MCF 10A (cell line): Measurements from ENCODE around the gene ZFP36. TPM values are rescaled to one million over a fixed set of nuclear protein-coding genes. Genes with fewer than 3 reads are reported as not detected.

Experiments
- BruUV-seq: library from RNA; stranded (reverse); fragments of 400-500 nt; replicated peaks from 2 replicates; lab custom pipeline; 2021; lab: Mats Ljungman, UMichigan
- CTCF ChIA-PET: fragments of 300-600 bp; sonication (Branson Sonifier 250); formaldehyde crosslinking; extraction: SDS; loops from one replicate; lab custom pipeline; 2021; ENCODE audit warnings: antibody characterized with exemption, inconsistent platforms; lab: Yijun Ruan, JAX
- POLR2A ChIA-PET: fragments of 300-600, 350-650 bp; sonication (Branson Sonifier 250); formaldehyde crosslinking; extraction: SDS; loops from one replicate; lab custom pipeline; 2020; ENCODE audit warnings: antibody characterized with exemption, inconsistent platforms; lab: Yijun Ruan, JAX
- DNase-seq: peaks from one replicate; pipeline ENCODE4 v3.0.0-alpha.2; 2018; ENCODE audit not compliant: unreplicated experiment
- H3K27ac Mint-ChIP-seq: one replicate; pipeline ENCODE4 v1.8.0; 2022; ENCODE audit warnings: mild to moderate bottlenecking, low read depth, mixed read lengths; ENCODE audit not compliant: unreplicated experiment
- H3K27me3 Mint-ChIP-seq: one replicate; pipeline ENCODE4 v1.8.0; 2022; ENCODE audit warnings: mixed read lengths; ENCODE audit not compliant: insufficient read depth, unreplicated experiment
- H3K36me3 Mint-ChIP-seq: one replicate; pipeline ENCODE4 v1.8.0; 2022; ENCODE audit warnings: mild to moderate bottlenecking, moderate library complexity, mixed read lengths; ENCODE audit not compliant: insufficient read depth, unreplicated experiment
- H3K4me1 Mint-ChIP-seq: one replicate; pipeline ENCODE4 v1.8.0; 2022; ENCODE audit warnings: mixed read lengths; ENCODE audit not compliant: insufficient read depth, unreplicated experiment
- H3K4me3 Mint-ChIP-seq: one replicate; pipeline ENCODE4 v1.8.0; 2022; ENCODE audit warnings: mild to moderate bottlenecking, moderate library complexity, mixed read lengths; ENCODE audit not compliant: unreplicated experiment
- H3K9me3 Mint-ChIP-seq: one replicate; pipeline ENCODE4 v1.8.0; 2022; ENCODE audit warnings: mixed read lengths; ENCODE audit not compliant: unreplicated experiment
- CTCF ChIP-seq: fragments of 200-600 bp; IDR thresholded peaks from one replicate; pipeline ENCODE4 v1.8.0; 2022; ENCODE audit warnings: antibody characterized with exemption, mild to moderate bottlenecking; ENCODE audit not compliant: unreplicated experiment
- intact Hi-C: fragments of 100-400 bp; cut with micrococcal nuclease; formaldehyde crosslinking; loops from 2 replicates; pipeline ENCODE4 v1.14.1; 2022
- total RNA-seq: library from RNA; stranded (reverse); gene quantifications from 2 replicates; pipeline ENCODE4 v1.2.3, GENCODE V29; 2022

ZFP36 gene
- total RNA-seq, 1 experiment from 2014 or later, result 98.4 TPM

GRCh38 chr19:39420769-39421168 lies 14.1 kb downstream of the ZFP36 start:
- BruUV-seq, result no TSS peak
- no peak for DNase-seq
- no peaks in the 10 kb centered on the region for H3K27me3 Mint-ChIP-seq
- ChIA-PET CTCF (interaction anchor here (0.9 to 1.4 kb wide), 2 partner anchors 23 kb away, joined by 3 to 5 read pairs; no protein-coding TSS in a partner anchor), POLR2A (interaction anchor here (0.8 to 1.8 kb wide), 5 partner anchors 8 to 30 kb away, joined by 3 to 7 read pairs (median 4); partner anchors contain the start of genes MED29, PAF1, PLEKHG2 and RPS16)
- H3K36me3 Mint-ChIP-seq, result no peaks in the 10 kb centered on the region
- H3K27ac Mint-ChIP-seq, result no peak overlapping the region
- H3K9me3 Mint-ChIP-seq, result no peaks in the 10 kb centered on the region
- no peak for TF ChIP-seq CTCF
- H3K4me1 Mint-ChIP-seq, result no peaks in the 10 kb centered on the region
- intact Hi-C loops, result no loop called here
- no peak overlapping the region for H3K4me3 Mint-ChIP-seq

GRCh38 chr19:39422020-39422419 lies 15.4 kb downstream of the ZFP36 start:
- no TSS peak for BruUV-seq
- H3K36me3 Mint-ChIP-seq, result no peaks in the 10 kb centered on the region
- no peak overlapping the region for H3K4me3 Mint-ChIP-seq
- no peak for DNase-seq
- CTCF ChIA-PET, result interaction anchor here (0.6 to 1.4 kb wide), 3 partner anchors 11 to 117 kb away, joined by 3 to 5 read pairs (median 3); partner anchors contain the start of gene EID2
- intact Hi-C loops, result no loop called here
- TF ChIP-seq CTCF, result no peak
- no peaks in the 10 kb centered on the region for H3K4me1 Mint-ChIP-seq
- no peaks in the 10 kb centered on the region for H3K27me3 Mint-ChIP-seq
- no peaks in the 10 kb centered on the region for H3K9me3 Mint-ChIP-seq
- no peak overlapping the region for H3K27ac Mint-ChIP-seq
- POLR2A ChIA-PET, result interaction anchor here (0.7 to 2.2 kb wide), 4 partner anchors 10 to 28 kb away, joined by 3 to 14 read pairs (median 4); partner anchors contain the start of genes PLEKHG2 and RPS16

- Mint-ChIP-seq H3K27me3 (no peaks in the 10 kb centered on the region), H3K36me3 (no peaks in the 10 kb centered on the region), H3K4me1 (no peaks in the 10 kb centered on the region), H3K27ac (no peak overlapping the region), H3K4me3 (no peak overlapping the region), H3K9me3 (no peaks in the 10 kb centered on the region)
- TF ChIP-seq CTCF, result no peak
- ChIA-PET POLR2A (interaction anchor here (0.8 to 2.2 kb wide), 4 partner anchors 10 to 116 kb away, joined by 3 to 14 read pairs (median 4); partner anchors contain the start of genes RPS16 and SUPT5H), CTCF (no interaction called here)
- intact Hi-C loops, result no loop called here
- DNase-seq, result no peak
- BruUV-seq, result no TSS peak
These were observed 16.8 kb downstream of the ZFP36 start for GRCh38 chr19:39423258-39424086.

GRCh38 chr19:39424934-39425333 lies 18.3 kb downstream of the ZFP36 start:
- BruUV-seq, result no TSS peak
- intact Hi-C loops, result no loop called here
- no peak overlapping the region for H3K27ac Mint-ChIP-seq
- ChIA-PET POLR2A (interaction anchor here (3.4 kb wide), 1 partner anchor 11 kb away, joined by 35 read pairs; the partner anchor contains the start of gene RPS16), CTCF (interaction anchor here (1.1 kb wide), 1 partner anchor 9 kb away, joined by 3 read pairs; no protein-coding TSS in a partner anchor)
- no peaks in the 10 kb centered on the region for H3K9me3 Mint-ChIP-seq
- no peaks in the 10 kb centered on the region for H3K27me3 Mint-ChIP-seq
- H3K36me3 Mint-ChIP-seq, result peaks cover under 1% of the 10 kb centered on the region
- DNase-seq, result no peak
- H3K4me3 Mint-ChIP-seq, result no peak overlapping the region
- TF ChIP-seq CTCF, result no peak
- no peaks in the 10 kb centered on the region for H3K4me1 Mint-ChIP-seq
